GM23338 (cell line): Measurements from ENCODE around the gene RFX4. TPM values are rescaled to one million over a fixed set of nuclear protein-coding genes. Genes with fewer than 3 reads are reported as not detected.

Experiments used
- ATAC-seq: fragments of 200-7000 bp; cut with Tn5 transposase; 3 replicates; pipeline ENCODE4 v1.9.1; 2020
- DNase-seq: peaks from one replicate; pipeline ENCODE4 v3.0.0-alpha.2; 2015; ENCODE audit warnings: low spot score
- H2AFZ ChIP-seq: fragments of 200-600 bp; sonication (generic); 2 replicates; pipeline ENCODE4 v1.8.0; 2016; ENCODE audit warnings: antibody characterized with exemption, mild to moderate bottlenecking, moderate library complexity
- H3F3A ChIP-seq: fragments of 200-600 bp; sonication (generic); replicated peaks from 2 replicates; pipeline ENCODE4 v1.8.0; 2017; ENCODE audit warnings: antibody characterized with exemption, mixed run types, low read depth
- H3K27ac ChIP-seq: fragments of 200-600 bp; sonication (generic); 2 replicates; pipeline ENCODE4 v1.6.1; 2016; ENCODE audit warnings: low read depth
- H3K27me3 ChIP-seq: fragments of 200-600 bp; sonication (generic); 2 replicates; pipeline ENCODE4 v1.8.0; 2016; ENCODE audit warnings: mild to moderate bottlenecking, mixed run types, moderate library complexity; ENCODE audit not compliant: insufficient read depth
- H3K36me3 ChIP-seq: fragments of 200-600 bp; sonication (generic); 2 replicates; pipeline ENCODE4 v1.8.0; 2016; ENCODE audit warnings: mild to moderate bottlenecking; ENCODE audit not compliant: insufficient read depth
- H3K4me1 ChIP-seq: fragments of 200-600 bp; sonication (generic); 2 replicates; pipeline ENCODE4 v1.8.0; 2016; ENCODE audit warnings: mild to moderate bottlenecking, moderate library complexity; ENCODE audit not compliant: insufficient read depth
- H3K4me2 ChIP-seq: fragments of 200-600 bp; sonication (generic); 2 replicates; pipeline ENCODE4 v1.7.1; 2017; ENCODE audit warnings: mixed run types
- H3K4me3 ChIP-seq: fragments of 200-600 bp; sonication (generic); 2 replicates; pipeline ENCODE4 v1.6.1; 2016; ENCODE audit warnings: mixed run types
- H3K79me2 ChIP-seq: fragments of 200-600 bp; sonication (generic); replicated peaks from 2 replicates; pipeline ENCODE4 v1.8.0; 2017; ENCODE audit warnings: mild to moderate bottlenecking; ENCODE audit not compliant: insufficient read depth
- H3K9me2 ChIP-seq: fragments of 200-600 bp; sonication (generic); 2 replicates; pipeline ENCODE4 v1.8.0; 2017; ENCODE audit not compliant: insufficient read depth
- H4K20me1 ChIP-seq: fragments of 200-600 bp; sonication (generic); replicated peaks from 2 replicates; pipeline ENCODE4 v1.8.0; 2017; ENCODE audit warnings: mild to moderate bottlenecking; ENCODE audit not compliant: insufficient read depth
- H3K27ac Mint-ChIP-seq: 2 replicates; pipeline ENCODE4 v1.8.0; 2020; ENCODE audit warnings: inconsistent platforms, mild to moderate bottlenecking, moderate library complexity, mixed read lengths
- H3K27me3 Mint-ChIP-seq: 3 replicates; pipeline ENCODE4 v1.8.0; 2022; ENCODE audit warnings: low read depth, mild to moderate bottlenecking, moderate library complexity, mixed read lengths, inconsistent platforms; ENCODE audit not compliant: insufficient read depth, poor library complexity
- H3K36me3 Mint-ChIP-seq: 3 replicates; pipeline ENCODE4 v1.8.0; 2021; ENCODE audit warnings: low read depth, mild to moderate bottlenecking, inconsistent platforms, moderate library complexity, mixed read lengths
- H3K4me1 Mint-ChIP-seq: 3 replicates; pipeline ENCODE4 v1.8.0; 2020; ENCODE audit warnings: mild to moderate bottlenecking, inconsistent platforms, mixed read lengths
- H3K4me3 Mint-ChIP-seq: 3 replicates; pipeline ENCODE4 v1.8.0; 2021; ENCODE audit warnings: moderate library complexity, mild to moderate bottlenecking, inconsistent platforms, mixed read lengths
- H3K9me3 Mint-ChIP-seq: 3 replicates; pipeline ENCODE4 v1.8.0; 2020; ENCODE audit warnings: moderate library complexity, mild to moderate bottlenecking, inconsistent platforms, mixed read lengths
- CREB1 ChIP-seq: fragments of 250-450 bp; sonication (Bioruptor Pico); IDR thresholded peaks from 2 replicates; pipeline ENCODE4 v1.5.0; 2020; ENCODE audit warnings: low read depth, mild to moderate bottlenecking, moderate library complexity
- EZH2 ChIP-seq: fragments of 200-600 bp; sonication (generic); IDR thresholded peaks from one replicate; pipeline ENCODE4 v1.8.0; 2017; ENCODE audit warnings: antibody characterized with exemption, mild to moderate bottlenecking, low read depth; ENCODE audit not compliant: unreplicated experiment
- EZH2phosphoT487 ChIP-seq: fragments of 200-600 bp; sonication (generic); IDR thresholded peaks from one replicate; pipeline ENCODE4 v1.8.1; 2018; ENCODE audit warnings: antibody characterized with exemption; ENCODE audit not compliant: unreplicated experiment
- JUNB ChIP-seq: IDR thresholded peaks from one replicate; pipeline ENCODE4 v1.6.1; 2016; ENCODE audit warnings: antibody characterized with exemption; ENCODE audit not compliant: unreplicated experiment
- NANOG ChIP-seq: IDR thresholded peaks from 2 replicates; pipeline ENCODE4 v1.6.1; 2016; ENCODE audit warnings: antibody characterized with exemption, borderline replicate concordance
- POLR2AphosphoS5 ChIP-seq: IDR thresholded peaks from 2 replicates; pipeline ENCODE4 v1.6.1; 2016; ENCODE audit warnings: antibody characterized with exemption, low read depth
- REST ChIP-seq: IDR thresholded peaks from one replicate; pipeline ENCODE4 v1.6.1; 2018; ENCODE audit warnings: antibody characterized with exemption; ENCODE audit not compliant: unreplicated experiment
- STAT1 ChIP-seq: IDR thresholded peaks from one replicate; pipeline ENCODE4 v1.6.1; 2016; ENCODE audit warnings: antibody characterized with exemption; ENCODE audit not compliant: unreplicated experiment
- ZNF114 ChIP-seq: fragments of 250-450 bp; sonication (Bioruptor Pico); IDR thresholded peaks from 2 replicates; pipeline ENCODE4 v1.5.0; 2020; ENCODE audit warnings: mild to moderate bottlenecking, moderate library complexity
- ZNF331 ChIP-seq: fragments of 250-450 bp; sonication (Bioruptor Pico); IDR thresholded peaks from 2 replicates; pipeline ENCODE4 v1.5.0; 2020; ENCODE audit warnings: low read depth, mild to moderate bottlenecking, moderate library complexity
- polyA plus RNA-seq: library from polyadenylated mRNA; unstranded; fragments of >200 nt; fragmentation: Nextera tagmentation; extraction: Ambion mirVana; gene quantifications from 2 replicates; pipeline ENCODE4 v1.2.1, GENCODE V29; 2016
- total RNA-seq: library from RNA; depleted of rRNA; stranded (reverse); fragments of >200 nt; shearing (Covaris generic); gene quantifications from 2 replicates; pipeline ENCODE4 v1.2.3, GENCODE V29; 2014
- TF ChIP-seq, protein P1 (sequence below): IDR thresholded peaks from 2 replicates; pipeline ENCODE4 v1.6.1; 2016; ENCODE audit warnings: antibody characterized with exemption
- TF ChIP-seq, protein P2 (sequence below), 2 experiments: fragments of 200-600 bp in 1 of 2; sonication (generic) in 1 of 2; conservative IDR thresholded peaks; 2 replicates each; pipeline versions ENCODE4 v1.5.1 to v1.6.1; 2016 to 2017; ENCODE audit warnings: antibody characterized with exemption in 2 of 2, low read depth in 2 of 2, mild to moderate bottlenecking in 2 of 2, moderate library complexity in 1 of 2
- TF ChIP-seq, protein P3 (sequence below): fragments of 250-450 bp; sonication (Bioruptor Pico); IDR thresholded peaks from 2 replicates; pipeline ENCODE4 v1.5.0; 2020; ENCODE audit warnings: mild to moderate bottlenecking, moderate library complexity

The RFX4 gene
- total and polyA plus RNA-seq, 2 experiments from 2014 or later: 0.23 TPM; not detected in 1

DNA sequence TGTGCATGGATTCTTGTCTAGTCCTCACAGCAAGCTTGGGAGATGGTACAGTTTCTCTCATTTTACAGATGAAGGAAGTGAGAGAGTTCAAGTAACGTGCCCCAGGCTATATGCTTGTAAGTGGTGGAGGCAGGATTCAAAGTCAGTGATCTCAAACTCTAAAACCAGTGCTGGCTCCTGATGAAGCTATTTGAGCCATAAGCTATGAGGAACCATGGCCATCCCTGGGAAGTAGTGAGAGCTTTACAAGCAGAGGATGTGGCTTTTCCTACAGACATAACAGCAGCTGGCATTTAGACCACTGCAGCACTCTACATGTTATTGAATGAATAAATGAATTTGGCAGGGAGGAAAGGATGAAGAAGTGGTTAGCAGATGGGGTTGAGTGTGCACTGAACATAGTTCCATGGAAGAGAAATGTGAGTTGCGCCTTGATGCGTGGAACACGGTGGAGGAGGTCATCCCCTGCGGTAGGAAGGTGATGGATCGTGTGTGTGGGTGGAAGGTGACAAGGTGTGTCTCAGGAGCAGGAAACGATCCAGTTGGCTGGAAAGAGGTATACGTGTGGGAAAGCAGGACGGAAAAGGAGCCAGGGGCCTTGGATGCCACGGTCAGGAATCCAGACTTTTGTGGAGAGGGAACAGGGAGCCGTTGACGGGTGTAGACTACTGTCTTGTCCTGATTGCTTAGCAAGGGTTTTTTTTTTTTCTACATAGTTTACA lies 65.2 kb downstream of the RFX4 start:
- H3K79me2 ChIP-seq: no peaks in the 10 kb centered on the region
- H3K9me2 ChIP-seq: peaks cover 4% of the 10 kb centered on the region; the same call in 1 of the 2 replicates
- Mint-ChIP-seq H3K4me3 (no peak overlapping the region), H3K27me3 (no peaks in the 10 kb centered on the region), H3K4me1 (peaks cover 10% of the 10 kb centered on the region), H3K9me3 (no peaks in the 10 kb centered on the region), H3K27ac (no peak overlapping the region), H3K36me3 (no peaks in the 10 kb centered on the region)
- DNase-seq (no peak), ATAC-seq (no peak)
- no peak overlapping the region for H3K27ac ChIP-seq
- H3K4me2 ChIP-seq: no peak overlapping the region
- TF ChIP-seq EZH2phosphoT487: no peak
- TF ChIP-seq NANOG: no peak
- no peak for TF ChIP-seq EZH2
- TF ChIP-seq, protein P1, sequence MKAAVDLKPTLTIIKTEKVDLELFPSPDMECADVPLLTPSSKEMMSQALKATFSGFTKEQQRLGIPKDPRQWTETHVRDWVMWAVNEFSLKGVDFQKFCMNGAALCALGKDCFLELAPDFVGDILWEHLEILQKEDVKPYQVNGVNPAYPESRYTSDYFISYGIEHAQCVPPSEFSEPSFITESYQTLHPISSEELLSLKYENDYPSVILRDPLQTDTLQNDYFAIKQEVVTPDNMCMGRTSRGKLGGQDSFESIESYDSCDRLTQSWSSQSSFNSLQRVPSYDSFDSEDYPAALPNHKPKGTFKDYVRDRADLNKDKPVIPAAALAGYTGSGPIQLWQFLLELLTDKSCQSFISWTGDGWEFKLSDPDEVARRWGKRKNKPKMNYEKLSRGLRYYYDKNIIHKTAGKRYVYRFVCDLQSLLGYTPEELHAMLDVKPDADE: no peak
- TF ChIP-seq JUNB: no peak
- no peak for TF ChIP-seq POLR2AphosphoS5
- no peak for TF ChIP-seq ZNF114 (CRISPR knock-in tag)
- TF ChIP-seq STAT1: no peak
- no peak for TF ChIP-seq REST
- TF ChIP-seq, protein P2, sequence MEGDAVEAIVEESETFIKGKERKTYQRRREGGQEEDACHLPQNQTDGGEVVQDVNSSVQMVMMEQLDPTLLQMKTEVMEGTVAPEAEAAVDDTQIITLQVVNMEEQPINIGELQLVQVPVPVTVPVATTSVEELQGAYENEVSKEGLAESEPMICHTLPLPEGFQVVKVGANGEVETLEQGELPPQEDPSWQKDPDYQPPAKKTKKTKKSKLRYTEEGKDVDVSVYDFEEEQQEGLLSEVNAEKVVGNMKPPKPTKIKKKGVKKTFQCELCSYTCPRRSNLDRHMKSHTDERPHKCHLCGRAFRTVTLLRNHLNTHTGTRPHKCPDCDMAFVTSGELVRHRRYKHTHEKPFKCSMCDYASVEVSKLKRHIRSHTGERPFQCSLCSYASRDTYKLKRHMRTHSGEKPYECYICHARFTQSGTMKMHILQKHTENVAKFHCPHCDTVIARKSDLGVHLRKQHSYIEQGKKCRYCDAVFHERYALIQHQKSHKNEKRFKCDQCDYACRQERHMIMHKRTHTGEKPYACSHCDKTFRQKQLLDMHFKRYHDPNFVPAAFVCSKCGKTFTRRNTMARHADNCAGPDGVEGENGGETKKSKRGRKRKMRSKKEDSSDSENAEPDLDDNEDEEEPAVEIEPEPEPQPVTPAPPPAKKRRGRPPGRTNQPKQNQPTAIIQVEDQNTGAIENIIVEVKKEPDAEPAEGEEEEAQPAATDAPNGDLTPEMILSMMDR (conservative IDR thresholded peaks at IDR 0.05; ENCODE audit: low read depth in 2 of 2): no peak
- no peak for TF ChIP-seq ZNF331 (CRISPR knock-in tag)
- TF ChIP-seq, protein P3, sequence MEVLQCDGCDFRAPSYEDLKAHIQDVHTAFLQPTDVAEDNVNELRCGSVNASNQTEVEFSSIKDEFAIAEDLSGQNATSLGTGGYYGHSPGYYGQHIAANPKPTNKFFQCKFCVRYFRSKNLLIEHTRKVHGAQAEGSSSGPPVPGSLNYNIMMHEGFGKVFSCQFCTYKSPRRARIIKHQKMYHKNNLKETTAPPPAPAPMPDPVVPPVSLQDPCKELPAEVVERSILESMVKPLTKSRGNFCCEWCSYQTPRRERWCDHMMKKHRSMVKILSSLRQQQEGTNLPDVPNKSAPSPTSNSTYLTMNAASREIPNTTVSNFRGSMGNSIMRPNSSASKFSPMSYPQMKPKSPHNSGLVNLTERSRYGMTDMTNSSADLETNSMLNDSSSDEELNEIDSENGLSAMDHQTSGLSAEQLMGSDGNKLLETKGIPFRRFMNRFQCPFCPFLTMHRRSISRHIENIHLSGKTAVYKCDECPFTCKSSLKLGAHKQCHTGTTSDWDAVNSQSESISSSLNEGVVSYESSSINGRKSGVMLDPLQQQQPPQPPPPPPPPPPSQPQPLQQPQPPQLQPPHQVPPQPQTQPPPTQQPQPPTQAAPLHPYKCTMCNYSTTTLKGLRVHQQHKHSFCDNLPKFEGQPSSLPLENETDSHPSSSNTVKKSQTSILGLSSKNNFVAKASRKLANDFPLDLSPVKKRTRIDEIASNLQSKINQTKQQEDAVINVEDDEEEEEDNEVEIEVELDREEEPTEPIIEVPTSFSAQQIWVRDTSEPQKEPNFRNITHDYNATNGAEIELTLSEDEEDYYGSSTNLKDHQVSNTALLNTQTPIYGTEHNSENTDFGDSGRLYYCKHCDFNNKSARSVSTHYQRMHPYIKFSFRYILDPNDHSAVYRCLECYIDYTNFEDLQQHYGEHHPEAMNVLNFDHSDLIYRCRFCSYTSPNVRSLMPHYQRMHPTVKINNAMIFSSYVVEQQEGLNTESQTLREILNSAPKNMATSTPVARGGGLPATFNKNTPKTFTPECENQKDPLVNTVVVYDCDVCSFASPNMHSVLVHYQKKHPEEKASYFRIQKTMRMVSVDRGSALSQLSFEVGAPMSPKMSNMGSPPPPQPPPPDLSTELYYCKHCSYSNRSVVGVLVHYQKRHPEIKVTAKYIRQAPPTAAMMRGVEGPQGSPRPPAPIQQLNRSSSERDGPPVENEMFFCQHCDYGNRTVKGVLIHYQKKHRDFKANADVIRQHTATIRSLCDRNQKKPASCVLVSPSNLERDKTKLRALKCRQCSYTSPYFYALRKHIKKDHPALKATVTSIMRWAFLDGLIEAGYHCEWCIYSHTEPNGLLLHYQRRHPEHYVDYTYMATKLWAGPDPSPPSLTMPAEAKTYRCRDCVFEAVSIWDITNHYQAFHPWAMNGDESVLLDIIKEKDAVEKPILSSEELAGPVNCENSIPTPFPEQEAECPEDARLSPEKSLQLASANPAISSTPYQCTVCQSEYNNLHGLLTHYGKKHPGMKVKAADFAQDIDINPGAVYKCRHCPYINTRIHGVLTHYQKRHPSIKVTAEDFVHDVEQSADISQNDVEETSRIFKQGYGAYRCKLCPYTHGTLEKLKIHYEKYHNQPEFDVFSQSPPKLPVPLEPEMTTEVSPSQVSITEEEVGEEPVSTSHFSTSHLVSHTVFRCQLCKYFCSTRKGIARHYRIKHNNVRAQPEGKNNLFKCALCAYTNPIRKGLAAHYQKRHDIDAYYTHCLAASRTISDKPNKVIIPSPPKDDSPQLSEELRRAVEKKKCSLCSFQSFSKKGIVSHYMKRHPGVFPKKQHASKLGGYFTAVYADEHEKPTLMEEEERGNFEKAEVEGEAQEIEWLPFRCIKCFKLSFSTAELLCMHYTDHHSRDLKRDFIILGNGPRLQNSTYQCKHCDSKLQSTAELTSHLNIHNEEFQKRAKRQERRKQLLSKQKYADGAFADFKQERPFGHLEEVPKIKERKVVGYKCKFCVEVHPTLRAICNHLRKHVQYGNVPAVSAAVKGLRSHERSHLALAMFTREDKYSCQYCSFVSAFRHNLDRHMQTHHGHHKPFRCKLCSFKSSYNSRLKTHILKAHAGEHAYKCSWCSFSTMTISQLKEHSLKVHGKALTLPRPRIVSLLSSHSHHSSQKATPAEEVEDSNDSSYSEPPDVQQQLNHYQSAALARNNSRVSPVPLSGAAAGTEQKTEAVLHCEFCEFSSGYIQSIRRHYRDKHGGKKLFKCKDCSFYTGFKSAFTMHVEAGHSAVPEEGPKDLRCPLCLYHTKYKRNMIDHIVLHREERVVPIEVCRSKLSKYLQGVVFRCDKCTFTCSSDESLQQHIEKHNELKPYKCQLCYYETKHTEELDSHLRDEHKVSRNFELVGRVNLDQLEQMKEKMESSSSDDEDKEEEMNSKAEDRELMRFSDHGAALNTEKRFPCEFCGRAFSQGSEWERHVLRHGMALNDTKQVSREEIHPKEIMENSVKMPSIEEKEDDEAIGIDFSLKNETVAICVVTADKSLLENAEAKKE (CRISPR knock-in tag): no peak
- no peak for TF ChIP-seq CREB1 (CRISPR knock-in tag)
- H3K4me3 ChIP-seq: no peak overlapping the region
- H2AFZ ChIP-seq: no peak overlapping the region; the same call in 1 of the 2 replicates
- H4K20me1 ChIP-seq: no peaks in the 10 kb centered on the region
- H3F3A ChIP-seq: no peaks in the 10 kb centered on the region
- no peaks in the 10 kb centered on the region for H3K36me3 ChIP-seq
- H3K27me3 ChIP-seq: no peaks in the 10 kb centered on the region
- H3K4me1 ChIP-seq: no peaks in the 10 kb centered on the region
